Measurements from ENCODE around the gene GALR1.
"Not testable (repeated sequence)": the region's sequence is repeated elsewhere in the genome, so short reads cannot be mapped to it uniquely, and the experiment has no call there.

GALR1 gene, protein sequence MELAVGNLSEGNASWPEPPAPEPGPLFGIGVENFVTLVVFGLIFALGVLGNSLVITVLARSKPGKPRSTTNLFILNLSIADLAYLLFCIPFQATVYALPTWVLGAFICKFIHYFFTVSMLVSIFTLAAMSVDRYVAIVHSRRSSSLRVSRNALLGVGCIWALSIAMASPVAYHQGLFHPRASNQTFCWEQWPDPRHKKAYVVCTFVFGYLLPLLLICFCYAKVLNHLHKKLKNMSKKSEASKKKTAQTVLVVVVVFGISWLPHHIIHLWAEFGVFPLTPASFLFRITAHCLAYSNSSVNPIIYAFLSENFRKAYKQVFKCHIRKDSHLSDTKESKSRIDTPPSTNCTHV

DNA sequence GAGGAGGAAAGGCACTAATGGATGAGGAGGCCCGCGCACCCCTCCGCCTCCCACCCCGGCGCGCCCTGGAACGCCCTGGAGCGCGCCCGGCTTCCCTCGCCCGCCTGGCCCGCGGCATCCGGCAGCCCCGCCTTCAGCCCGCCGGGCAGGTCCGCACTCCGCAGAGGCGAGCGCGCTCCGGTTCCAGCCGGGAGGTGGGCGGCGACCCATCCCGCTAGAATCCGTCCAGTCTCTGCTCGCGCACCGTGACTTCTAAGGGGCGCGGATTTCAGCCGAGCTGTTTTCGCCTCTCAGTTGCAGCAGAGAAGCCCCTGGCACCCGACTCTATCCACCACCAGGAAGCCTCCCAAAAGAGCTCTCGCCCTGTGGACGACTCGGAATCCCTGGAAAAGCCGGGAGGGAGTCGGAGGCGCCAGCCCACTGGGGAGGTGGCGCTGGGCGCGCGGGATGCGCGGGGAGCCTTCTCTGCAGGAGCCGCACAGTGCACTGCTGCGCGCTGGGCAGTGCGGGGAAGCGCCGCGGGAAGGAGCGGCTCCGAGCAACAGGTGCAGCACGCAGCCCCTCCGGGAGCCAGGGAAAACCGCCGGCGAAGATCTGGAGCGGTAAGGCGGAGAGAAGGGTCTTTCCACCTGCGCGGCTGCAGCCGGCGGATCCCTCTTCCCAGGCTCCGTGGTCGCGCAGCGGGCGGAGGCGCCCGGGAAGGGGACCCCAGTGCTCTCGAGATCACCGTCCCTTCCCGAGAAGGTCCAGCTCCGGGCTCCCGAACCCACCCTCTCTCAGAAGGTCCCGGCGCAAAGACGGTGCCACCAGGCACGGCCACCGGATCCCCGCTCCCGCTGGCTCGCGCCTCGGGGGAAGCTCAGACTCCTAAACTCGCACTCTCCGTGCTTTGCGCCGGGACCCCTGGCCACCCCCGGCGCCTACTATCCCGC, at the start of gene GALR1:
Gene GALR1 (plus strand): TSS at position 280 of the 932 bp plus-strand sequence. CDS start 701 bp downstream, outside the sequence.
- no peak for DNase-seq

DNA sequence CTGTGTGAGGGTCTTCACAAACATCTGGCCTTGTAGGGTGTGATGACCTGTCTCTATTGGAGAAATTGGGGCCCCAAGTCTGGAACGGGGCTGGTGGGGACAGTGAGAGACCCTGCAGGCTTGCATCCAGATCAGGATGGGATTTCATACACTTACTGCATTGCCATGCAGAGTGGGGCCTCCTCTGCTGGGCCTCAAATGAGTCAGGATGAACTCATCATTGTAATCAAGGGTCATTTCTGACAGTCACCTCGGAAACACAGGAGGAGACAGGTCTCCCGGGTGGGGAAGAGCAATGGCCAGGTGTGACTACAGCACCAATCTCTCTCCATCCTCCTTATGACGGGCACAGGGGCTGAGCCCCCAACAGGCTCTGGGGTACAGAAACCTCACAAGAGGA, 48.1 kb upstream of the GALR1 start:
- DNase-seq, result no peak

DNA sequence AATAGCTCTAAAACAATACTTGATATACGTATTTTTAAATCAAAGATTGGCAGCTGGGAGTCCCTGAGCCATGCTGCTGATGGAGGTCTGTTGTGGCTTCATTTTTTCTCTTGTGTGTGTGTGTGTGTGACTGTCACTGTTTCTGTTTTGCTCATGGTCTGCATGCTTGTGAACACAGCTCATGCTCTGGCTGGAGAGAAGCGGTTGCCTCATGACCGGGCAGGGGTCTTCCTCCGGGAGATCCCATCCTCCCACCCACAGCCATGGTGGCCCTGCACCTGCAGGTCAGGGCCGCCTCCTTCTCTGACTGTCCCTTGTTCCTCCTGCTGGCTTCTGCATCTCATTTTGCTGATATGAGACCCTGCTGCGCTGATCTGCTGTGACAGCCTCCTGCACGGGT, 47.3 kb upstream of the GALR1 start:
- DNase-seq, result no peak

DNA sequence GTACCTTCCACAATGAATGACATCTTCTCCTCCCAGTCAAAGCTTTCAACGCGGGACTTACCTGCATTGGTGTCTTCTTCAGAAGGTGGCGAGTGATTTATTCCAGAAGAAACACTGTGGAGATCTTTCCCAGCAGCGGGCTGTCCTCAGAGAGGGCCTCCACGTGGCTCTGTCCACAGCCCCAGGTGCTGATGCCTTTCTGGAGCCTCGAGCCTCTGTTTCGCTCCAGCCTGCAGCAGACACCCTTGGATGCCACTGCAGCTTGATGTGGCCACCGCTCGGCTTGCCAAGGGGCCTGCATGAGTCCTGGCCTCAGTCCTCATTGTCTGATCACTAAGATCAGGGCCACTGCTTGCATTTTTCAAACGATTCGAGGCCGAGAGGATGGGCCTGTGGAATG, 46.6 kb upstream of the GALR1 start:
- DNase-seq, result no peak

DNA sequence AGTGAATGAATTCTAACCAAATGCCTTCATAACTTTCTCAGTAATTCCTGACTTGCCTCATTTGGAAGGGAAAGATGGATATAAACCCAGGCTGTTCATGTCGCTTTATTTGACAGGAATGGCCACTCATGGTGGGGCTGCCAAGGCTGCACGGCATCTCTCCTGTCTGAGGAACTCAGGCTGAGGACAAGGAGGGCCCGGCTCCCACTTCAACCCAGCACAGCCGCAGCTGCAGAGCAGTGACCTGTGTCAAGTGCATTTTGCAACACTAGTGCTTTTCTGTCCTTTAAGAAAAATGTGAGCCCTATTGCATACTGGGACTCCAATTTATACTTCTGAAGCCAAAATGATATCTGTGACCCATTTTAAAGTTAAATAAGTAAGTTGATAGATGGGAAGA, 45.8 kb upstream of the GALR1 start:
- DNase-seq, result no peak

DNA sequence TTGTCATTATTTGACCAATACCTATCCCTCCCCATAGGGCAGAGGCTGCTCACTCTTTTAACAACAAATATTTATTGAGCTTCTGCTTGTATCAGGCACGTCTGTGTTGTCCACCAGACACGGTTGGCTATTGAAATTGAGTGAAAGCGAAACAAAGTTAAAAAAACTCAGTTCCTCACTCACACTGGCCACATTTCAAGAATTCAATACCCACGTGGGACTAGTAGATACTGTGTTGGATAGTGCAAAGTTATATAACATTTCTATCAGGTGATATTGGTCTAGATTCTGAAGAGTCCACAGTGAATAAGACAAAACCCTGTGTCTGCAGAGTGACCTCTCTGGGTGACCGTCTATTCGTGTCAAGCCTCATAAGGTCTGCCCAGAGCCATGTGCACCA, 43.9 kb upstream of the GALR1 start:
- DNase-seq, result no peak

DNA sequence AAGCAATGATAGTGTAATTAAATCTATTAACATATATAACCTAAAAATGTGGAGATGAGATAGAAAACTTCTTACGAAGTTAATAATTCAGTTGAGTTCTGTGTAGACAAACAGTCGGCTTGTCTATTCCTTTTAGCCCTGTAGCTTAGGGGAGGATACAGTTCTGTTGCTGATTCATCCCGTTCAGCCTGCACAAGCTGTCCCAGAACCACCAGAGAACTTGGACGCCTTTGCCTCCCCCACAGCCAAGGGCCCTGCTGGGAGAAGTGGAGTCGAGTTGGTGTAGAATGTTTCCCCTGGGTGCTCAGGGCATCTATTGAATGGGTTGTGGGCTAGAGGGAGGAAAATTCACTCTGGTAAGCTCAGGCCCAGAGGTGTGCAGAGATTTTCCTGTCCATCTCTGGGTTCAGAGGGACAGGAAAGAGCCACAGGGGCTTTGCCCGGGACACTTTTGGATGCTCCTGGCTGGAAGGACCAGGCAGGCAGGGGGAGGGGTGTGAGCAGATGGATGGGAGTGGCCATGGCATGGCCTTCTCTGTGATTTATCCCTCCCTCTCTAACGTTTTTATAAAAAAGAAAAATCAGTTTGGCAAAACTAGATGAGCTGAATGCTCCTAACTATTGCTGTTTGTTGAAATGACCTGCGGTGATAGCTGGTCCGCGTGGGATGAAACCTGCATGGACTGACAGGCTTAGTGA, 42.8 kb upstream of the GALR1 start:
- DNase-seq, result no peak

DNA sequence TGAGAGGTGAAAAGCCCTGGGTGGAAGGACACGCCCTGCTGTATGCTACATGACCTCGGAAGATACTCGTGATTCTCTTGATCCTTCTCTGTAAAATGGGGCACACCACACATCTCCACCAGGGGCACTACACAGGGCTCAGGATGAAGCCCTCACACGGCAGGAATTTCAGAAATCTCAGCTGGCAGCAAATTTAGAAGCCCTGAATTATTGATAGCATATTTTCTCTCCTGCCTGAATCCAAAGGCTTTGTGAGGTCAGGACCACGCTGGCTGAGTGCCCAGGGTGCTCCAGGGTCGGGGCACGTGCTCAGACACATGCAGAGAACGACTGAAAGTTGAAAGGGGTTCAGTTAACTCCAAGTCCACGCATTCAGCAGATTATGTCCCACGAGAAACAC, 42.1 kb upstream of the GALR1 start:
- DNase-seq, result no peak

DNA sequence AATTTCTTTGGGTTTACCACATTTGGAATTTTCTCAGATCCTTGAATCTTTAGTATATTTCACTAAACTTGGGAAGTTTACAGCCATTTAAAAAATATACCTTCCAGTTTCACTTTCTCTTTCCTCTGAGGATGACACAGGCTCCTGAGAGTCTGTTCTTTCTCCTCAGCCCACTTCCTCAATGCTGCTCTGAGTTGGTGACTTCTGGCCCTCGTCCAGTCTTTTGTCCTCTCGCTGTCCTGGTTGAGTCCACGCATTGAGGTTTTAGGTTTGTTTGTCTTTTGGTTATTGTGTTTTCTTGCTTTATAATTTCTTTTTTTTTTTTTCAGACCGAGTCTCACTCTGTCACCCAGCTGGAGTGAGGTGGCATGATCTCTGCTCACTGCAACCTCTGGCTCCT, 40.7 kb upstream of the GALR1 start:
- DNase-seq, result no peak

DNA sequence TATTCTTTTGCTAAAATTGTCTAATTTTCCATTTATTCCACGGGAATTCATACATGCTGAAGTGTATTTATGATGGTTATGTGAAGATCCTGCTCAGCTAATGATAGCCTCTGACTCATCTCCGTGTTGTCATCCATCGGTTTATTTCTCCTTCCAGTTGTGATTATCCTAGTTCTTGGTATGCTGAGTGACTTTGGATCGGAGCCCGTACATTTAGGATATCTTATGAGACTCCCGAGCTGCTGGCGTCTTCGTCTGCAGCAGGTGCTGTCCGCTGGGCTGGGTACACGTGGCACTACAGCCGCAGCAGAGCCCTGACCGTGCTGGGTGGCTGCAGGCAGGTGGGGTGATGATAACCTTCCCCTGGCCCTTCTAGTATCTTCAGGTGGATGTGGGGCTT, 40.1 kb upstream of the GALR1 start:
- DNase-seq, result no peak

DNA sequence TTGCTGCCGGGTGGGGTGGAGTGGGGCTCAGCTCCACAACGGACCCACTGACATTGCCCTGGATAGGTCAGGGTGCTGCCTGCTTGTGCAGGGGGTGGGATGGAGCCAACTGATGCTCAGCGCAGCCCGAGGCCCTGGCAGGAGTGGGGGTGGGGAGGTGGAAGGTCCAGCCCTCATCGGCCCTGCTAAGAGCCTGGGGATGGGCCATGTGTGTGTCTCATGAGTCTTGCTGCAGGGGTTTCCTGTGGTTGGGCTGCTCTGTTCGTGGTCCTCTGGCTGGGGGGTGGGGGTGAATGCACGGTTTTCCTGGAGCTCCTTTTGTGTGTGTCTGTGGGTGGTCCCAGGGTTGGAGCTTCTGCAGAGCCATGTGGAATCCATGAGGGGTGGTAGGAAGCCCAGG, 39.4 kb upstream of the GALR1 start:
- no peak for DNase-seq

DNA sequence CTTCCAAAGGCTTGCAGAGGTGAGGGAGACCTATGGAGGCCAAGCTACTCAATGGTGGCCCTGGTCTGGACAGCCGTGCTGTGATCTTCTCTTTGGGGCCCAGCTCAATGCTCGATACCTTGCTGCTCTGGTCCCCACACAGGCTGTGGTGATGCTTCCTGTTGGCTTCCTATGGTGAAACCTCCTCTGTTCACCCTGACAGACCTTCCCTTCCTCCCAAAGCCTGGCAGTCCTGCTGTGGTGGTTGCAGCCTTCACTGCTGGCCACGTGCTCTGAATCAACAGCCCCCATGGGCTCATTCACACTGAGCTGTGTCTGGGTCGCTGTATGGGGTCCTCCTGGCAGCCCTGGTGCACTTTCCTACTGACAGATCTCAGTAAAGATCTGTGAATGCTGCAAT, 31.0 kb upstream of the GALR1 start:
- DNase-seq, result no peak

DNA sequence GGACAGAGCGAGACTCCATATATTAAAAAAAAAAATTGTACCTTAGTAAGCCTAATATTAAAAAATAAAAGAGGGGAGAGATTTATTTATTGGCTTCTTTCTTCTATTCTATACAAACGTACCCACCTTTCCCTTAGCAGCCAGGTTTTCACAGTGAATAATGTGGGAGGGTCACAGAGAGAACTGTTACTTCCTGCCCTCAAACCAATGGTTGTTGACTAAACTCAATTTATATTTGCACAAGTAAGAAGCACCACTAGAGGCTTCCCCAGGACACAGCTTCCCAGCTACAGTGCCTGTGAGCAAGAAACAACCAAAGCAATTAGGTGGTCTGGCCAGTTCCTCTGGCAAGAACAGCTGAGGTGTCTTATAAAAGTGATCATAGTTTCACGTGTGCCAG, 28.9 kb upstream of the GALR1 start:
- no peak for DNase-seq

DNA sequence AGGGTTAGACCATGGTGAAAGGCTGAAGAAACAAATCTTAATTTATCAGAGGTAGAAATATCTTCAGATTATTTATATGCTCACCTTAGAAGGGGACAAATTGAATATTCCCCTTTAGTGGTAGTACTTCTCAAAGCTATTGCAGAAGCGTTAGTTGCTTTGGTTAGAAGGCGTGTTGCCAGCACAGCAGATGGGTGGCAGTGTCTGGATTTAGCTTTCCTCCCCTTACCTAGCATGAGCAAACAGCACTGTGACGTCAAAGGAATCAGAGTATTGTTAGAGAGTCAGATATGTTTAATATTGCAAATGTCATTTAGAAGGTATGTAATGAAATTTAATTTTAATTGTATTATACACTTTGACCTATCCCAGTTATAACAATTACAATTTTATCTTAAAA, 27.2 kb upstream of the GALR1 start:
- no peak for DNase-seq

DNA sequence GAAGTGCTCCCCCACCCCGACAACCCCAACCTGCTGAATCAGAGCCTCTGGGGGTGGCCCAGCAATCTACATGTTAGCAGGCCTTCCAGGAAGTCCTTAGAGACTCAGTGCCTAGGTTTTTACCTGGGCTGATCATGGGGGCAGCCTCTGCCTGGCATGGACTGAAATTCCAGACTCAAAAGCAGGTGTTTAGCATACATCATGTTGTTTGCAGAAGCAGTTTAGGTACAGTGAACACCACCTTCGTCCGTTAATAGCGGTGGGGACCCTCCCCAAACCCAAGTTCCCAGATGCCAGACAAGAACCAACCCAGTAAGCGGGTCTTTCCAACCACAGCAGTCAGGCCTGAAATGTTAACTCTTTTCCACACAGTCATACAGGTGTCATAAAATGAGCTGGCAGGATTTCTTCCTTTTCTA, 26.4 kb upstream of the GALR1 start:
- no peak for DNase-seq

DNA sequence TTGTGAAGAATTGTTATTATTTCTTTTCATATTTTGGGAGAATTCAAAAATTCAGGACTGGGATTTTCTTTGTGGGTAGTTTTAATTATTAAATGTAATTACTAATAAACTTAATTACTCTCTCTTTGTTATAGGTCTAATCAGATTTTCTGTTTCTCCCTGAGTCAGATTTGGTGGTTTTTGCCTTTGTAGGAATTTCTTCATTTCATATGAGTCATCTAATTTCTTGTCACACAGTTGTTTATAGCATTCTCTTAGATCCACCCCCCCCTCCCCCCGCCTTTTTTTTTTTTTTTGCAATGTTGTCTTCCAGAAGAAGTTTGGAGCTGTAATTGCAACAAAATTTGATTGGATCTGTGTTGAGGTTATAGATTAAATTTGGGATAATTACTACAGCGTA, 26.0 kb upstream of the GALR1 start:
- DNase-seq, result no peak

DNA sequence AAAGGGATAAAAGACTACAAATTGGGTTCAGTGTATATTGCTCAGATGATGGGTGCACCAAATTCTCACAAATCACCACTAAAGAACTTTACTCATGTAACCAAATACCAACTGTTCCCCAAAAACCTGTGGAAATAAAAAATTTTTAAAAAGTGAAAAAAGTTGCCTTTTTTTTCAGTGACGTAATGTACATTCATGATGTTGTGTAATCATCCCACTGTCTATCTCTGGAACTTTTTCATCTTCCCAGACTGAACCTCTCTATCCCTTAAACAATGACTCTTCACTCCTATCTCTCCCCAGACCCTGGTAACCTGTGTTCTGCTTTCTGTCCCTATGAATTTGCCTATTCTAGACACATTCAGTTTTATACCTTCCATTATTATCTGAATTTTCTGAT, 19.0 kb upstream of the GALR1 start:
- DNase-seq, result no peak

DNA sequence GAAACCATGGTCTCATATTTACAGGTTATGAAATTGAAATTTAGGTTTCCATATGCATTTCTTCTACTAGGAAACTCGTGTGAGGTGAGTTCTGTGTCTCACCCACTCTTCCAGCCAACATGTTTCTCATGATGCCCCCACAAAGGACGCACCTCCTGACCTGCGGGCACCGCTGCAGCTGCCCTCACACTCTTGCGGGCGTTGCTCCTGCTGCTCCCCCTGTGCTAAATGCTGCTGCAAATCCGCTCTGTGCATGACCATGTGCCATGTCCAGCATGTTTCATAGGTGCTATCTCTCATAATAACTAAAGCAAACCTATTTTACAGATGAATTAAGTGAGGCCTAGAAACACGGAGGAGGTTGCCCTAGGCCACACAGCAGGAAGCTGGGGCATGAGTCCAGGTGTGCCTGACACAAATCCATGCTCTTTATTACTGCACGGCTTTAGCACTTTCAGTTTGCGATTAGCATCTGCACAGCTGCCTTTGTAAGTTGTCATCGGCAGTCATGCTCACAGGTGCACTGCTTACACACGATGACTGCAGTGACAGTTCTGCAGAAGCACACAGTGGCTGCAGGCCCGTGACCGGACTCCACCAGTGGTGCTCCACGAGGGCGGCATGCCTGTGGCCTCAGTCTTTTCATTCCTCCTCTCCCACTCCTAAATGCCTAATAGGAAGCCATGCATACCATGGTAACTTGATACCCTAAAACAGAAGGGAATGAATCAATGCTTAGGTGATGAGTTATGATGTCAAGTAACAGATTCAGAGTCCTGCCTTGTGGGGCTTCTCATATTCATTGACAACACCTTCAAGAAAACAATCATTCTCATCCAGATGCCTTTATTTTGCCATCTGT, 14.9 kb upstream of the GALR1 start:
- DNase-seq, result no peak

DNA sequence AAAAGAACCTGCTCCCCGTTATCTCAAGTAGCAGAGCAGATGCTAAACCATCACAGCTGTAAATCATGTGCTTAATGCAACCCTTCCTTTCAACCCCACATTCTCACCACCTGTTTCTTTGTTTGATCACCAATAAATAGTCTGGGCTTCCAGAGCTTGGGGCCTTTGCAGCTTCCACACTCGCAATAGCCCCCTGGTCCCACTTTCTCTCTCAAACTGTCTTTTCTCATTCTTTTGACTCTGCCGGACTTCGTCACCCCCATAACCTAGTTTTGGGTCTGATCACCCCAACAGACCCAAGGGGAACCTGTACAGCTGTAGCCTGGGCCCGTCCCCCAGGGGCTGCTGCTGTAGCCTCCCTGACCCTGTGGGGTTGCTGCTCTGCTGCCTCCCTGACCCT, 10.4 kb upstream of the GALR1 start:
- DNase-seq, result not testable (repeated sequence)

DNA sequence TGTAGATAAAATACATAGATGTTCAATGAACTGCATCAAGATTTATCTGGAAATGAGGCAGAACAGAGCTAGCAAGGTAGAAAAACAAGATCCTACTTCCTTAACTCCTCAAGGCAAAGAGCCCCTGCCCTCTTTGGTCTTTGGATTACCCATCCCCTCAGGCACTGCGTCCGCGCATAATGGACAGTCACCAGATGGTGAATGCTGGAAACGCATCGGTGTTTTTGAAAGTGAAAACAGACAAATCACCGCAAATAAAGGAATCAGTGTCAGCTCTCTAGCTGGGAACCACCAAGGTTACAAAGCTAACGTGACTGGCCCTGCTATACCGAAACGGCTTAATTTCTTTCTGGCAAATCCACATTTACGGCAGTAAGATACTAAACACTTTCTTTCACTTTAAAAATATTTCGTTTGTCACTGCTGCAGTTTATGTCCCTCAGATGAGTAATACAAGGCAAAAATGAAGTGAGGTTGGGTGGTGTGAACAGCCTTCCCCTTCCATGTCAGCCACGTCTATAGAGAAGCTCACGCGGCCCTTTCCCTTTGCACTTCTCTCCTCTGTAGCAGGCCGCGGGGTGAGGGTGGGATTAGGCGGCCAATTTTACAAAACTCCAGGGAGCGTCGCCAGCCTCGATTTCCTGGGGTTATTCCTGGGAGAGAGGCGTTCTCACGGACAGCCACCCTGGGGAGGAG, 627 bp upstream of the GALR1 start:
- DNase-seq, result no peak

DNA sequence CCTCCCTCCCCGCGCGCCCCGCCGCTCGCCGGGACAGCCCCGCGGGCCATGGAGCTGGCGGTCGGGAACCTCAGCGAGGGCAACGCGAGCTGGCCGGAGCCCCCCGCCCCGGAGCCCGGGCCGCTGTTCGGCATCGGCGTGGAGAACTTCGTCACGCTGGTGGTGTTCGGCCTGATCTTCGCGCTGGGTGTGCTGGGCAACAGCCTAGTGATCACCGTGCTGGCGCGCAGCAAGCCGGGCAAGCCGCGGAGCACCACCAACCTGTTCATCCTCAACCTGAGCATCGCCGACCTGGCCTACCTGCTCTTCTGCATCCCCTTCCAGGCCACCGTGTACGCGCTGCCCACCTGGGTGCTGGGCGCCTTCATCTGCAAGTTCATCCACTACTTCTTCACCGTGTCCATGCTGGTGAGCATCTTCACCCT, 865 bp downstream of the GALR1 start:
- DNase-seq, result no peak
